GM12874 (cell line): ENCODE results near the gene AR.

Experiments used
- CTCF ChIP-seq: IDR thresholded peaks from 2 replicates; pipeline ENCODE4 v1.5.1; 2011; ENCODE audit warnings: low read depth, mild to moderate bottlenecking, control low read depth, low read length, moderate library complexity; ENCODE audit not compliant: insufficient read depth

AR gene

DNA sequence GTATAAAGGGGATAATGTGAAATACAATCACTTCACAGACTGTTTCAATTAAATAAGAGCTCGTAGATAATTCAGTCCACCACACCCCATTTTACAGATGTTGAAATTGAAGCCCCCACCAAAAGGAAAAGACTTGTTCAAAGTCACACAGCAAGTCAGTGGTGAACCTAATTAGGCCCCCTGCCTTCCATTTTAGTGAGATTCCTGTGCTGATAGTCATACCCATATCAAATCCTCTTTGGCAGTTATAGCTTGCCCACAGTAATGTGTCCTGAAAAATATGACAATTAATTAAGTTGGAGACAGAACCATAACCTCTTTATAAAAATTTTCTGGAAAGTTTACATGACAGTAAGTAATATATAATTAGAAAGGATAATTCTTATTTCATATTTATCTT, 58.0 kb downstream of the AR start:
- no peak for TF ChIP-seq CTCF

DNA sequence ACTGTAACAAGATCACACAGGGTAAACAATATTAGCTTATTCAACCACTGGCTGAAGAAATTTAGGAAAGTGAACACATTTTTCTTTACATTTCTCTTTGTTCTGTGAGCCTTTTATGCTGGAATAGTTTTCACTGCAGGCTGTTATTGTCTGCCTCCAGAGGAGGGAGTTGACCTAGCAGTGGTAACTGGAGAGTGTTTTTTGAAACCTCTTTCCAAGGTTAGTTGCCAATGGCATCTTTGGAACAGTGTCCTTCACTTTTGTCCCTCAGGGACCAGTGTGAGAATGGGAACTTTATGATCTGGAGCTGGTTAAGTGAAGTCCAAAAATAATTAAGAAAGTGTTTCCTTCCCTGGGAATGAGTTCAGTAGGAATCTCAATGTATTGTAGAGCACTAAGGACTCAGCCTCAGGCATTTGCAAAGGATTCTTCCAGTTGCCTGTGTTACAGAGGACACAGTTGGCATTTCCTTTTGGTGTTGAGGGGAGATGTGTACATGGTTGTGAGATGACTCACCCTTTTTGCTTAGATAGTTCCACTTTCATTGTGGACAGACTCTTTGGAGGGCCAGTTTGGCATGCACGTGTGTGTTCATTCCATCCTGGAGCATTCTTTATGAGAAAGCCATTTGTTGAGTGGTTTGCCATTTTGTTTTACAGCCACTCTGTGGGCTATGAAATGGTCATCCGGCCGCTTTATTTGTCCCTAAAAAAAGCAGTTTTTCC, 61.3 kb downstream of the AR start:
- no peak for TF ChIP-seq CTCF

GRCh38 chrX:67607466-67607865, 63.6 kb downstream of the AR start:
- TF ChIP-seq CTCF = no peak

DNA sequence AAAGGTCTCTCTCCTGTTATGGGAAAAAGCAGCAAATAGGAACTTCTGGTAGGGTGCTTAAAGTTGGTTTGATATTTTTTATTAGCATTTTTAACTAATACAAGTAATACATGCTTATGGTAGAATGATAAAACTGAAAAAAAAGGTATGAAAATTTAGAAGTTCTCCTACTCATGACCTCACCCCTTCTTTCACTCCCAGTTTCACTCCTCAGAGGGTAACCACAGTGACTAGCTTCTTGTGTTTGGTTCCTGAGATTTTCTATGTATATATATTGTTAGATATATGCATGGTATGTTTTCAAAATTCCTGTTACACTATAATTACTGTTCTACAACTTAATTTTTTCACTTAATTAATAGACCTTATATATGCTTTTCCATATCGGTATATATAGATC, 66.5 kb downstream of the AR start:
- no peak for TF ChIP-seq CTCF

DNA sequence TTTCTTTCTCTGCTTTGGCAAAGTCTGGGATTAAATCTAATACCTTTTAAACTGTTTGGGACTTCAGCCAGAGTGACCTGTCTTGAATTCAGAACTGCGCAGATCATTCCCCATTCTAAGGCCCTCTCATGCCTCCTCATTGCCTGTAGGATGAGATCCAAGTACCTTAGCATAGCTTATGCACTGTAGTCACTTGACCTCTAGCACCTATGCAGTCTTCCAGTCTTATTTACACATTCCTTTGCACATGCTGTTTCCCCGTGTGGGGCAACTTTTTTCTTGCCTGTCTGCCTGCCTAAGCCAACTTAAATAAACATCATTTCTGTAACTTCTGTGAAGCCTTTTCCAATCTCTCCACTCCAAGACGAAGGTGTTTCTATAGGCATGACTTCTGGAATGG, 68.4 kb downstream of the AR start:
- TF ChIP-seq CTCF = no peak

DNA sequence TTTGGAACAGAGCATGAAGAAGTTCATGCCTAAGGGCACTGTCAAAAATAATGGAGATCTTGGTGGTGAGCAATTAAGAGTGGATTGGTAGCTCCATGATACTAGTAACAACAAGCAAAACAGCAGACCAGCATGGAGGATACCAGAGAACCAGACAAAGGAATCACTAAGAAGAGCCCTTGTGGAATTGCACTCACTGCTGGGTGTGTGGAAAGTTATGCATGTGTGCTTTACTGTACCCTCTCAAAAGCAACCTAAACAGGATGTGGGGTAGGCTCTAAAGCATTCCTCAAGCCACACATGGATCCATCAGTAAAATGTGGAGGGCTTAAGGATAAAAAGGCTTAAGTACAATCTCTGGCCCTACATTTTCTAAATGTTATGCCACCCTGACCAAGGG, 69.5 kb downstream of the AR start:
- TF ChIP-seq CTCF = no peak

GRCh38 chrX:67613996-67614395, 70.2 kb downstream of the AR start:
- TF ChIP-seq CTCF = no peak
